ENCODE data around the gene SHPK. TPM values are rescaled to one million over a fixed set of nuclear protein-coding genes. Genes with fewer than 3 reads are reported as not detected.

The SHPK gene
- total RNA-seq, 2 donors from 2014 or later: 3.3 to 4.2 TPM

- Histone ChIP-seq H3K4me1 (peaks cover 0 to 8% of the 10 kb centered on the region in 2 donors), H3K4me3 (no peak overlapping the region), H3K27me3 (no peaks in the 10 kb centered on the region), H3K36me3 (no peaks in the 10 kb centered on the region), H3K27ac (no peak overlapping the region), H3K9me3 (no peaks in the 10 kb centered on the region)
- TF ChIP-seq CTCF (IDR thresholded peaks at IDR 0.05): no peak
- DNase-seq (ENCODE audit: low spot score): no peak
Measured at GRCh38 chr17:3558603-3559269, 77.3 kb downstream of the SHPK start.

Other genes with a start within 250 kb of the SHPK start
- gene OR3A2, start 249.9 kb downstream of the SHPK start, total RNA-seq: under 1 TPM in 1 of 2 donors, not detected in 1; 0.51 TPM
- gene OR1E1, start 237.8 kb downstream of the SHPK start, total RNA-seq: not detected
- not detected for gene OR3A3, start 224.9 kb downstream of the SHPK start, total RNA-seq
- not detected for gene OR1E2, start 202.4 kb downstream of the SHPK start, total RNA-seq
- 1 to 10 TPM in 1 of 2 donors, under 1 TPM in 1; 0.82 to 1.8 TPM for gene SPATA22, start 164.4 kb downstream of the SHPK start, total RNA-seq
- gene ASPA, start 160.3 kb downstream of the SHPK start, total RNA-seq: 1 to 10 TPM in 1 of 2 donors, under 1 TPM in 1; 0.33 to 1.0 TPM
- 1 to 10 TPM in 1 of 2 donors, under 1 TPM in 1; 0.51 to 2.8 TPM for gene TRPV3, start 78.4 kb downstream of the SHPK start, total RNA-seq
- gene TRPV1, start 26.8 kb downstream of the SHPK start, total RNA-seq: 1 to 10 TPM; 1.8 to 3.2 TPM
- 10 to 100 TPM; 17.6 to 19.1 TPM for gene CTNS, start 510 bp upstream of the SHPK start, total RNA-seq
- gene TAX1BP3, start 32.3 kb upstream of the SHPK start, total RNA-seq: 100 to 1,000 TPM; 212 to 227 TPM
- gene EMC6, start 32.6 kb upstream of the SHPK start, total RNA-seq: 10 to 100 TPM; 19.1 to 22.2 TPM
- 1 to 10 TPM; 5.4 to 8.1 TPM for gene P2RX5, start 59.9 kb upstream of the SHPK start, total RNA-seq
- not detected for gene HASPIN, start 87.7 kb upstream of the SHPK start, total RNA-seq
- 10 to 100 TPM; 23.4 to 26.1 TPM for gene ITGAE, start 164.9 kb upstream of the SHPK start, total RNA-seq
- gene NCBP3, start 210.0 kb upstream of the SHPK start, total RNA-seq: 10 to 100 TPM; 15.2 to 21.4 TPM

Data from right atrium auricular region (tissue), 2 donors.